Osteoblast (primary cell): Measurements from ENCODE around the gene CHCT1. TPM values are rescaled to one million over a fixed set of nuclear protein-coding genes. Genes with fewer than 3 reads are reported as not detected.
"Not testable (repeated sequence)": the region's sequence is repeated elsewhere in the genome, so short reads cannot be mapped to it uniquely, and the experiment has no call there.

Source experiments
- DNase-seq: peaks from one replicate; pipeline ENCODE4 v3.0.0; 2011; ENCODE audit warnings: low spot score, mixed read lengths; ENCODE audit not compliant: insufficient read length; ENCODE audit errors: missing footprints
- H2AFZ ChIP-seq: 2 replicates; pipeline ENCODE4 v1.6.0; 2011; ENCODE audit warnings: mild to moderate bottlenecking, low read length
- H3K27ac ChIP-seq: 2 replicates; pipeline ENCODE4 v1.5.1; 2011; ENCODE audit warnings: mild to moderate bottlenecking, low read depth, low read length, moderate library complexity
- H3K27me3 ChIP-seq: 2 replicates; pipeline ENCODE4 v1.6.0; 2012; ENCODE audit warnings: mild to moderate bottlenecking, control low read depth, inconsistent platforms, low read length, moderate library complexity; ENCODE audit not compliant: insufficient read depth
- H3K36me3 ChIP-seq: 2 replicates; pipeline ENCODE4 v1.5.1; 2011; ENCODE audit warnings: mild to moderate bottlenecking, low read length, control low read depth, moderate library complexity; ENCODE audit not compliant: insufficient read depth
- H3K4me1 ChIP-seq: 2 replicates; pipeline ENCODE4 v1.5.1; 2011; ENCODE audit warnings: mild to moderate bottlenecking, low read length, control low read depth, moderate library complexity; ENCODE audit not compliant: insufficient read depth
- H3K4me2 ChIP-seq: 2 replicates; pipeline ENCODE4 v1.6.0; 2011; ENCODE audit warnings: mild to moderate bottlenecking, low read length; ENCODE audit not compliant: insufficient read depth
- H3K4me3 ChIP-seq: fragments of 200-600 bp; sonication (generic); 3 replicates; pipeline ENCODE4 v1.5.1; 2012; ENCODE audit warnings: mild to moderate bottlenecking, low read length, inconsistent platforms; ENCODE audit not compliant: insufficient read depth
- H3K79me2 ChIP-seq: 2 replicates; pipeline ENCODE4 v1.6.0; 2012; ENCODE audit warnings: mild to moderate bottlenecking, low read length, control low read depth, inconsistent platforms; ENCODE audit not compliant: insufficient read depth
- H3K9me3 ChIP-seq: 2 replicates; pipeline ENCODE4 v1.5.1; 2011; ENCODE audit warnings: low read depth, low read length, control low read depth
- H4K20me1 ChIP-seq: 2 replicates; pipeline ENCODE4 v1.6.0; 2012; ENCODE audit warnings: mild to moderate bottlenecking, low read length, control low read depth; ENCODE audit not compliant: insufficient read depth
- total RNA-seq: library from RNA; depleted of rRNA; stranded (reverse); fragments of >200 nt; gene quantifications from 2 replicates; pipeline ENCODE4 v1.2.3, GENCODE V29; 2012
- TF ChIP-seq, protein P1 (sequence below): IDR thresholded peaks from 2 replicates; pipeline ENCODE4 v1.5.1; 2011; ENCODE audit warnings: mild to moderate bottlenecking, low read depth, low read length, moderate library complexity; ENCODE audit errors: extremely low read depth

CHCT1 gene
- total RNA-seq, 1 donor: not detected

DNA sequence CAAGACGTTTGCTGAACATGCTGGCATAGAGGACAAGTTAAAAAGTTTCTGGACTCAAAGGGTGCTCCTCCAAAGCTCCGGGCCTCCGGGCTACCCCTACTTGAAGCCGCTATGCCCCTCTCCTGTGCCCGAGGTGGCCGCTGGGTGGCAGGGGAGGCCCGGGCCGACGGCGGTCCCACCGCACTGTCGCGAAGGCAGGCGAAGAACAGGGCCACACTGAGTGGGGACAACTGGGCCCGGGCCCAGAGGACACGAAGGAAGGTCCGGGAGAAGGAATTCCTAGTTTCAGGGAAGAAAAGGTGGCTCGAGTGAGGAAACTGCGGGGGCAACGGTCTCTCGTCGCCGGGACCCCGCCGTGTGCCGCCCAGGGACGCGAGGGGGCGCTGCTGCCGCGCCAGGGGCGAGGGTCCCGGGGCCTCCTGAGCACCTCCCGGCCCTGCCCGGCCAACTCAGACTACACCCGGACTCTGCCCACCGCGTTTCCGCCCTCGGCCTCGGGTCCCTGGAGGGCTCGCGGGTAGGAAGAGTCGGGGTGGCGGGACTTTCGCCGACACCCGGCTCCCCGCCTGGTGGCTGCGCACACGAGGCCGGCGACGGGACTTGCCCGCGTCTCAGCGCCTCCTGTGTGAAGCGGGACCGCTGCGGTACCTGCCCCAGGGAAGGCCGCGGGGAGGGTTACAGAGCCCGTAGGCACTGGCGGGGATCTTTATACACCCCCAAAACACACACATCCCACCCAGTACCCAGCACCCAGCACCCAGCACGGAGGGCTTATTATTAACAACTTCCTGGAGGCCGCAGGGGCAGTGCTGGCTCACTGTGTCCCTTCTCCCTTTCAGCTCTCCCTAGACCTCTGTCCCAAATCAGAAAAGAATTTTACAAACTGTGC, 772 bp upstream of the CHCT1 start:
- H3K4me1 ChIP-seq: no peaks in the 10 kb centered on the region
- peak overlapping the region; percentile 60 for H3K27ac ChIP-seq
- no peaks in the 10 kb centered on the region for H3K79me2 ChIP-seq
- peak overlapping the region; percentile 80 for H3K4me3 ChIP-seq
- no peaks in the 10 kb centered on the region for H3K36me3 ChIP-seq
- peak overlapping the region; percentile 88 for H3K4me2 ChIP-seq
- H3K9me3 ChIP-seq: no peaks in the 10 kb centered on the region
- TF ChIP-seq, protein P1, sequence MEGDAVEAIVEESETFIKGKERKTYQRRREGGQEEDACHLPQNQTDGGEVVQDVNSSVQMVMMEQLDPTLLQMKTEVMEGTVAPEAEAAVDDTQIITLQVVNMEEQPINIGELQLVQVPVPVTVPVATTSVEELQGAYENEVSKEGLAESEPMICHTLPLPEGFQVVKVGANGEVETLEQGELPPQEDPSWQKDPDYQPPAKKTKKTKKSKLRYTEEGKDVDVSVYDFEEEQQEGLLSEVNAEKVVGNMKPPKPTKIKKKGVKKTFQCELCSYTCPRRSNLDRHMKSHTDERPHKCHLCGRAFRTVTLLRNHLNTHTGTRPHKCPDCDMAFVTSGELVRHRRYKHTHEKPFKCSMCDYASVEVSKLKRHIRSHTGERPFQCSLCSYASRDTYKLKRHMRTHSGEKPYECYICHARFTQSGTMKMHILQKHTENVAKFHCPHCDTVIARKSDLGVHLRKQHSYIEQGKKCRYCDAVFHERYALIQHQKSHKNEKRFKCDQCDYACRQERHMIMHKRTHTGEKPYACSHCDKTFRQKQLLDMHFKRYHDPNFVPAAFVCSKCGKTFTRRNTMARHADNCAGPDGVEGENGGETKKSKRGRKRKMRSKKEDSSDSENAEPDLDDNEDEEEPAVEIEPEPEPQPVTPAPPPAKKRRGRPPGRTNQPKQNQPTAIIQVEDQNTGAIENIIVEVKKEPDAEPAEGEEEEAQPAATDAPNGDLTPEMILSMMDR: peak; percentile 80
- DNase-seq: peak; percentile 97
- no peaks in the 10 kb centered on the region for H4K20me1 ChIP-seq
- no peaks in the 10 kb centered on the region for H3K27me3 ChIP-seq
- peak overlapping the region; percentile 98 for H2AFZ ChIP-seq

DNA sequence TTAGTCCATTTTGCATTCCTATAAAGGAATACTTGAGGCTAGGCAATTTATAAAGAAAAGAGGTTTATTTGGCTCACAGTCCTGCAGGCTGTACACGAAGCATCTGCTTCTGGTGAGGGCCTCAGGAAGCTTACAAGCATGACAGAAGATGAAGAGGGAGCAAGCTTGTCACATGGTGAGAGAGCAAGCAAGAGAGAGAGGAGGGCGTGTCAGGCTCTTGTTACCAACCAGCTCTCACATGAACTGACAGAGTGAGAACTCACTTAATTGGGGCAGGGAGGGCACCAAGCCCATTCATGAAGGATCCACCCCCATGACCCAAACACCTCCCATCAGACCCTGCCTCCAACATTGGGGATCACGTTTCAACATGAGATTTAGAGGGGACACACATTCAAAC, 1.6 kb downstream of the CHCT1 start:
- Histone ChIP-seq H3K79me2 (no peaks in the 10 kb centered on the region), H2AFZ (no peak overlapping the region), H3K9me3 (no peaks in the 10 kb centered on the region), H3K4me3 (no peak overlapping the region), H3K27ac (no peak overlapping the region), H3K4me1 (no peaks in the 10 kb centered on the region), H4K20me1 (no peaks in the 10 kb centered on the region), H3K27me3 (peaks cover 2% of the 10 kb centered on the region), H3K4me2 (no peak overlapping the region), H3K36me3 (no peaks in the 10 kb centered on the region)
- DNase-seq: no peak
- TF ChIP-seq, protein P1: no peak

DNA sequence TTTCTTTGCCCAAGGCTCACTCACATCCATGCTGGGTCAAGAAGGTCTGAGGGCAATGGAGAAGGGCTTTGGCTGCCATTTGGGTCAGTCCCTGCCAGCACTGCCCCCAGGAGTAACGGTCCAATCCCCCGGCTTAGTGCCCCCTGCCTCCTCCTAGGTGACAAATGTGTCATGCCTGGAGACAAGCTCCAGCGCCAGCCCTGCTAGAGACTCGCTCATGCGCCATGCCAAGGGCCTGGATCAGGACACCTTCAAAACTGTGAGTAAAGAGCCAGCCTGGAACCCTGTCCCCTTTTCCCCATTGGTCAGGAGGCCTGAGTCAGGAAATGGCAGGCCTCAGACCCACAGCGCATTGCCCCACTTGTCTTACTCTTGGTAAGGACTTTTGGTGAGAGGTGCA, 3.3 kb downstream of the CHCT1 start:
- TF ChIP-seq, protein P1: no peak
- no peak overlapping the region for H3K27ac ChIP-seq
- no peak overlapping the region for H3K4me2 ChIP-seq
- H3K9me3 ChIP-seq: no peaks in the 10 kb centered on the region
- H3K4me3 ChIP-seq: no peak overlapping the region
- peak; percentile 41 for DNase-seq
- peaks cover 5% of the 10 kb centered on the region for H3K27me3 ChIP-seq
- H2AFZ ChIP-seq: no peak overlapping the region
- no peaks in the 10 kb centered on the region for H4K20me1 ChIP-seq
- H3K4me1 ChIP-seq: no peaks in the 10 kb centered on the region
- H3K36me3 ChIP-seq: no peaks in the 10 kb centered on the region
- H3K79me2 ChIP-seq: no peaks in the 10 kb centered on the region

DNA sequence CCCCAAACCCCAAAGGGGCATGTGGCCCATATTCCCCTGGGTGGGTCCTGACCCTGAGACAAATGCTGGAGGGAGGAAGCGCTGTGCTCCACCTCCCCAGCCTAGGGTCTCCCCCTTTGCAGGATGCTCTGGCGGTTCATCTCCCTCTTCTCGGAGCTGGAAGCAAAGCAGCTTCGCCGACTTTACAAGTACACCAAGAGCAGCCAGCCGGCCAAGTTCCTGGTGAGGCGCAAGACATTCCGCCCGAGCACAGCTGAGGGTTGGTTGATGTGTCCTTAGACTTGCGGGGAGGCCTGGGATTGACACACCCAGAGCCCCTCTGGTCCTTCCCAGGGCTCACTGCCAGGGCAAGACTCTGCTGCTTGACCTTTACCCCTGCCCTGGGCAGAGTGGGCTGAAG, 4.3 kb downstream of the CHCT1 start:
- no peak overlapping the region for H2AFZ ChIP-seq
- no peak for DNase-seq
- no peaks in the 10 kb centered on the region for H3K9me3 ChIP-seq
- TF ChIP-seq, protein P1: no peak
- H3K27me3 ChIP-seq: peaks cover 5% of the 10 kb centered on the region
- no peaks in the 10 kb centered on the region for H3K36me3 ChIP-seq
- H3K27ac ChIP-seq: no peak overlapping the region
- H4K20me1 ChIP-seq: no peaks in the 10 kb centered on the region
- no peaks in the 10 kb centered on the region for H3K79me2 ChIP-seq
- H3K4me2 ChIP-seq: no peak overlapping the region
- no peaks in the 10 kb centered on the region for H3K4me1 ChIP-seq
- no peak overlapping the region for H3K4me3 ChIP-seq

DNA sequence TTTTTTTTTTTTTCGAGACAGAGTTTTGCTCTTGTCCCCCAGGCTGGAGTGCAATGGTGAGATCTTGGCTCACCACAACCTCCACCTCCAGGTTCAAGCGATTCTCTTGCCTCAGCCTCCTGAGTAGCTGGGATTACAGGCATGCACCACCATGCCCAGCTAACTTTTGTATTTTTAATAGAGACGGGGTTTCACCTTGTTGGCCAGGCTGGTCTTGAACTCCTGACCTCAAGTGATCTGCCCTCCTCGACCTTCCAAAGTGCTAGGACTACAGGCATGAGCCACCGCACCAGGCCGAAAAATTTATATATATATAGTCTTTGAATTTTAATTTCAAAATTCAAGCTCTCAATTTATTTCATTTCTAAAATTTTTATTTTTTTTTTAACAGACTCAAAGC, 6.2 kb downstream of the CHCT1 start:
- not testable (repeated sequence) for H3K36me3 ChIP-seq, DNase-seq, H2AFZ ChIP-seq, H4K20me1 ChIP-seq, H3K27me3 ChIP-seq, H3K79me2 ChIP-seq, H3K4me1 ChIP-seq, H3K4me3 ChIP-seq, H3K4me2 ChIP-seq, H3K27ac ChIP-seq, H3K9me3 ChIP-seq

DNA sequence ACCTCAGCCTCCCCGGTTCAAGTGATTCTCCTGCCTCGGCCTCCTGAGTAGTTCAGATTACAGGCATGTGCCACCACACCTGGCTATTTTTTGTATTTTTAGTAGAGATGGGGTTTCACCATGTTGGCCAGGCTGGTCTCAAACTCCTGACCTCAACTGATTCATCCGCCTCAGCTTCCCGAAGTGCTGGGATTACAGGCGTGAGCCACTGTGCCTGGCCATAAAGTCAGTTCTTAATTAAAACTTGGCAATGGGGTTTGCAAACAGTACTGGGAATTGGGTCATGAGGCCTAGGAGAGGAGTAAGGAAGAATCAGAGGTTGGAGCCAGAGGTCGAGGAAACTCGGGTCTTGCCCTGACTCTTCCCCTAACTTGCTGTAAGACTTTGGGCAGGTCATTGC, 8.3 kb downstream of the CHCT1 start:
- DNase-seq, H3K27me3 ChIP-seq, H4K20me1 ChIP-seq, H3K9me3 ChIP-seq, H3K4me1 ChIP-seq, H3K4me2 ChIP-seq, H3K36me3 ChIP-seq, H2AFZ ChIP-seq, H3K4me3 ChIP-seq, H3K79me2 ChIP-seq, H3K27ac ChIP-seq: not testable (repeated sequence)
